Measurements from ENCODE around the gene PFDN6. TPM values are rescaled to one million over a fixed set of nuclear protein-coding genes. Genes with fewer than 3 reads are reported as not detected.
A peak's percentile ranks its signal among the peaks of the same experiment; 100 is the strongest.

The PFDN6 gene
- total RNA-seq, 2 donors from 2014 or later = 92.9 to 103 TPM

DNA sequence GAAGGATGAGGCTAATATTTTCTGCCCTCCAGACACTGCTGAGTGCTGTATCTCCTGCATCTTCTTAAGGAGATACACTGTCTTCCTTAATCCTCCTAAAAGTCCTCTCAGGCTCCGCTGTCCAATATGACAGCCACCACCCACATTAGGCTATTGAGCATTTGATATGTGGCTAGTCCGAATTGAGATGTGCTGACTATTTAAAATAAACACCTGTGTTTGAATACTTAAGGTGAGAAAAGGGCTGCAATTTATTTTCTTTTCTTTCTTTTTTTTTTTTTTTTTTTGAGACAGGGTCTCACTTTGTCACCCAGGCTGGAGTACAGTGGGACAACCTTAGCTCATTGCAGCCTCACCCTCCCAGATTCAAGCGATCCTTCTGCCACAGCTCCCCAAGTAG, 12.5 kb downstream of the PFDN6 start:
- Mint-ChIP-seq H3K27ac (no peak overlapping the region), H3K36me3 (peaks cover 12 to 45% of the 10 kb centered on the region in 2 donors), H3K9me3 (no peaks in the 10 kb centered on the region)
- no peak for DNase-seq (ENCODE audit: low spot score in 2 of 2)
- ATAC-seq = no peak

DNA sequence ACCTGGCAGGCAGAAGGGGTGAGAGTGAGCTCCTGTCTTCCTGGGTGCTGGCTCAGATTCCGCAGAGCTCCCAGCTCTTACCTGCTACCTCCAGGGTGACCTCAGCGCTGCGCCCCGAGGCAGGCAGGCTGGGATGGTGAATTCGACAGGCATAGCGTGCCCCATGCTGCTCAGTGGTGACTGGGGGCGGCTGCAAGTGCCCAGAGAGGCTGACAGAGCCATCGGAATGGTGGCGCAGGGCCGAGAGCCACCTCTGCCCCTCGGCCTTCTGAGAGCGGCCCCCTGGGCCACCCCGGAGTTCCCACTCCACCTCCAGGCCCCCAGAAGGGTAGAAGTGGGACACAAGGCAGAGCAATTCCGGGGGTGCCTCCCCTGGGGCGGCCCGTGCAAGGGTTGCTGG, 14.8 kb downstream of the PFDN6 start:
- Mint-ChIP-seq H3K27ac (no peak overlapping the region), H3K36me3 (peaks cover 7 to 39% of the 10 kb centered on the region in 2 donors), H3K9me3 (no peaks in the 10 kb centered on the region)
- ATAC-seq (no peak), DNase-seq (ENCODE audit: low spot score in 2 of 2) (no peak)

DNA sequence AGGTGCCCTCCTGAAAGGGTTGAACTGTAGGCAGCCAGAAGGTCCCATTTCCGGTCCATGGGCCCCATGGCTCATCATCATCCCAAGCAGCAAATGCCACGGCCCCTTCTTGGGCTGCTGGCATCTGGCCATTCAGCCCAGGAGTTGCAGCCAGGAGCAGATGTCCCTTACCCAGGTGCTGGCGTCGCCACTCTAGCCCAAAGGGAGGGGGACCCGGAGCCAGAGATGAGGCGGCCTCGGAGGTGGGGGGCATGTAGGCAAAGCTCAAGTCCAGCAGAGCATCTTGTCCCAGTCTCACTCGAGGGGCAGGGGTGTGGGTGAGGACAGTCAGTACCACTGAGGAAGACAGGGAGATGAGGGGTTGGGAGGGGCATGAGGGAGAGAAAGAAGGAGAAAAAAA, 15.7 kb downstream of the PFDN6 start:
- H3K9me3 Mint-ChIP-seq = no peaks in the 10 kb centered on the region
- peak overlapping the region in 1 of 2 donors; percentile 23 for H3K27ac Mint-ChIP-seq
- peaks cover 7 to 31% of the 10 kb centered on the region in 2 donors for H3K36me3 Mint-ChIP-seq
- ATAC-seq (no peak), DNase-seq (ENCODE audit: low spot score in 2 of 2) (no peak)

DNA sequence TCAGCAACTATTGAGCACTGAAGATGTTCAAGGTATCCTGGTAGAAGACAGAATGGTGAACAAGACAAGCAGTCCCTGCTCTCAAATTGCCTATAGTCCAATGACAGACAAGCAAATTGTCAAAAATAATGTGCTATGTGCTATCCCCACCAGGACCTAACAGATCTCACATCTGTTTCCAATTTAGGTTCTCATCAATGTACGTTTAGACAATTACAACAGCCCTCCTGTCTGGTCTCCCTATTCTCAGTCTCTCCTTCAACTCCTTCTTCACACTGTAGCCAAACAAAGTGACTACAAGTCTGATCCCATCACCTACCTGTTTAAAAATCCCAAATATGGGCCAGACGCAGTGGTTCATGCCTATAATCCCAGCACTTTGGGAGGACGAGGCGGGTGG, 17.0 kb downstream of the PFDN6 start:
- H3K36me3 Mint-ChIP-seq = peaks cover 7 to 24% of the 10 kb centered on the region in 2 donors
- H3K27ac Mint-ChIP-seq = peak overlapping the region in 1 of 2 donors; percentile 74
- ATAC-seq = no peak
- no peak for DNase-seq (ENCODE audit: low spot score in 2 of 2)
- H3K9me3 Mint-ChIP-seq = no peaks in the 10 kb centered on the region

DNA sequence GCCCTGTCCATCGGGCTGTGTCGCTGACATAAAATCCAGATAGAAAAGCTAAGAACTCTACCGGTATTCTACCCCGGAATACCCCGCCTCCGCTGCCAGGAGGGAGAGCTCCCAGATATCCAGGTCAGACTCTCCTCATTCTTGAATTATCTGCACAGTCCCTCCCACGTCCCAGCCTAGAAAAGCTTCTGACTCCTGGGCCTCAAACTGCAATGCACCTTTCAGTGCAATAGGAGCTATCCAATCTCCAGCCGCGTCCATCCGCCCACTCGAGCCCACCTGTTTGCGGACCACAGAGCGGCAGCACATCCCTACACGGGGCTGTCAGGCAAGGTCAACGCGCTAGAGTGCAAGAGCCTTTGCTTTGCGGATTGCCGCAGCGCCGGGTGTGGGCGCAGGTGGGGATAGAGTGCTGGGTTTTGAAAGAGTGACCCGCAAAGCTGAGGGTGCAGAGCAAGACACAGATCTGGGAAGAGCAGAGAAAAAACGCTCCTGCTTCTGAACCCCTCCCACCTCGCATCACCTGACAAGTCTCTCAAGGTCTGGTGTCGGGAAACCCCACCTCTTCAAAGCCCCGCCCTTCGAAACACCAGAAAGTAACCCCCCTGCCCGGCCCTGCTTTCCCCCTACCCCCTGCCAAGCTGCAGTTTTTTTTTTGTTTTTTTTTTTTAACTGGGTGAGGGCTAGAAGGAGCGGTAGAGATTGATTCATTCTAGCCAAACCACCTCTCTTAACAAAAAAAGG, 23.1 kb downstream of the PFDN6 start:
- DNase-seq (ENCODE audit: low spot score in 2 of 2) (peak; percentile 66 to 80), ATAC-seq (peak; percentile 52)
- Mint-ChIP-seq H3K36me3 (peaks cover 17 to 33% of the 10 kb centered on the region in 2 donors), H3K27ac (peak overlapping the region; percentile 98 to 99), H3K9me3 (no peaks in the 10 kb centered on the region)

DNA sequence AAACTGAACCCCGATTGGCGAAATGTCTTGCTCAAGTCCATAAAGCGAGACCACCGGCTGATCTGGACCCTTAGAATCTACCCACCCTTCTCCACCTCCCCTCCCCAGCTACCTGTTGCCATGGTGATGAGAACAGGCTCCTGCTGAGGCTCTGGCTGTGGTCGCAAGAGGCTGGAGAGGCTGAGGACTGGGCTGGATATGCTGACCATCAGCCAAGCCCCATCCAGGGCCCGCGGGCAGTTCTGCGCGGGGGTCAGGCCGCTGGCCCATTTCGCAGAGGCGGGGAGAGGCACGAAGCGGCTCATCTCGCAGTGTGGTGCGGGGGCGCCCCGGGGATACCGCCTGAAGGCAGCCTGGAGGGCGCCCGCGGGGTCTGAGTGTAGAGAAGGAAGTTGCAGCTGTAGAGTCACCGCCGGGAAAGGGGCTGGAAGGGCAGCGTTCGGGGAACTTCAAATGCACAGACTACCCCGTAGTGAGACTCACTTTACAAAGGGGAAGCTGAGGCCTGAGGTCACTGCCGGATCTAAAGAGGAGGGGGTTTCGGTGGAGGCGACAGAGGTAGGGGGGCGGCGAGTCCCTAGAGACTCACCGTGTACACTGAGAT, 23.8 kb downstream of the PFDN6 start:
- DNase-seq (ENCODE audit: low spot score in 2 of 2) = peak; percentile 51 to 83
- Mint-ChIP-seq H3K36me3 (peaks cover 17 to 36% of the 10 kb centered on the region in 2 donors), H3K9me3 (no peaks in the 10 kb centered on the region), H3K27ac (peak overlapping the region; percentile 98 to 99)
- peak; percentile 5 to 49 for ATAC-seq

DNA sequence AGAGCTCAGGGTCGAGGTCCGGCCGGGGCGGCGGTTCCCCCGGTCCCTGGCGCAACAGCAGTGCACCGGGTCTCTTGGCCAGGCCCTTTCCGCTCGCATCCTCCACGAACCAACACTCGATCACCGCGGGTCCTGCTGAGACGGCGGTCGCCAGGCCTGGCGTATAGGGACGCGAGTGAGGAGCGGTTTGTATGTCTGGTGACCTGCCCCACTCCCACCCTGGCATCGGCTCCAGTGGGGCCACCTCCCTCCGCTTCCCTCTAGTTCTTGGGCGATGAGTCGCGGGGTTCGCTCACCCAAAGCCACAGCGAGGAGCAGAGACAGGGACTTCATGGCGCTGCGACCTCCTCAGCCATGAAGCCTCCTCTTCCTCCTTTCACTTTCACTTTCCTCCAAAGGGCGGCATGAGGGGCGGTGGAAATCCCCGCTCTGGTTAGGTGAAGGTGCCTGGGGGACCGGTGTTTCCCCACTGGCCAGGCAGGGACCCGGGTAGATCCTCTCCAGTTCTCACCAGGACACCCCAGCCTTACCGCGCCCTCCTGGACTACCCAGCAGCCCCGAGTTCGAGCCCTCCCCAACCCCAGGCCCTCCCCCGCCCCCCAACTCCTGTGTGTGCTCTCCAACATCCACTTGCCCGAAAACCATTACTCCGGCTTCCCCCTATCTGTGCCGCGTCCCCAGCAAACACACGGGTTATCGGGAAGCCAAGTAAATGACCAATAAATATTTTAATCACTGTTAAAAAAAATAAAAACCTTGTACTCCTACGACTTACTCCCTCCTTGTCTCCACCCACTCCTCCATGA, 24.5 kb downstream of the PFDN6 start, which contains the start of gene TAPBP:
TSS of gene TAPBP (minus strand) at position 370 of the 806 bp plus-strand sequence. CDS start at position 333, 37 bp downstream.
- no peaks in the 10 kb centered on the region for H3K9me3 Mint-ChIP-seq
- peaks cover 17 to 43% of the 10 kb centered on the region in 2 donors for H3K36me3 Mint-ChIP-seq
- peak within 1 kb of the TSS; percentile 98 to 99 for H3K27ac Mint-ChIP-seq
- peak; percentile 65 for ATAC-seq
- peak; percentile 73 to 93 for DNase-seq (ENCODE audit: low spot score in 2 of 2)

DNA sequence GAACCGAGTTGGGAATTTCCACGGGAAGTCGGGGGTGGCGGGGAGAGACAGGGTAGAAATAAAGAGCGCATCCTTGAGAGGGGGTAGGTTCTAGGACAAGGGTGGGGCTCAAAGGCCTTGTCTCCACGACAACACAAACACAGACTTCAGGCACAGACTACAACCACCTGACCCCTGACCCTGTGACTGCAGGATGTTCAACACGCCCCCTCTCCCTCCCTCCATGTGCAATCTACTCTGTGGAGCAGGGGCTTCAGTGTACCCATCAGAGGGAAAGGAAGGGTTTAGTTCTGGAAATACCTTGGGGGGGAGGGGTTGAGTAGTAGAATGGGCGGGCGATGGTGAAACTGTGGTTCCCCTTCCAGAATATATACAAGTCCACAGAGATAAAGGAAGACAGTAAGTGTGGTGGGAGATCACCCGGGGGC, 25.1 kb downstream of the PFDN6 start:
- Mint-ChIP-seq H3K36me3 (peaks cover 22 to 48% of the 10 kb centered on the region in 2 donors), H3K9me3 (no peaks in the 10 kb centered on the region), H3K27ac (peak overlapping the region; percentile 98 to 99)
- DNase-seq (ENCODE audit: low spot score in 2 of 2) (peak in 1 of 2 donors; percentile 56), ATAC-seq (peak; percentile 21 to 59)

DNA sequence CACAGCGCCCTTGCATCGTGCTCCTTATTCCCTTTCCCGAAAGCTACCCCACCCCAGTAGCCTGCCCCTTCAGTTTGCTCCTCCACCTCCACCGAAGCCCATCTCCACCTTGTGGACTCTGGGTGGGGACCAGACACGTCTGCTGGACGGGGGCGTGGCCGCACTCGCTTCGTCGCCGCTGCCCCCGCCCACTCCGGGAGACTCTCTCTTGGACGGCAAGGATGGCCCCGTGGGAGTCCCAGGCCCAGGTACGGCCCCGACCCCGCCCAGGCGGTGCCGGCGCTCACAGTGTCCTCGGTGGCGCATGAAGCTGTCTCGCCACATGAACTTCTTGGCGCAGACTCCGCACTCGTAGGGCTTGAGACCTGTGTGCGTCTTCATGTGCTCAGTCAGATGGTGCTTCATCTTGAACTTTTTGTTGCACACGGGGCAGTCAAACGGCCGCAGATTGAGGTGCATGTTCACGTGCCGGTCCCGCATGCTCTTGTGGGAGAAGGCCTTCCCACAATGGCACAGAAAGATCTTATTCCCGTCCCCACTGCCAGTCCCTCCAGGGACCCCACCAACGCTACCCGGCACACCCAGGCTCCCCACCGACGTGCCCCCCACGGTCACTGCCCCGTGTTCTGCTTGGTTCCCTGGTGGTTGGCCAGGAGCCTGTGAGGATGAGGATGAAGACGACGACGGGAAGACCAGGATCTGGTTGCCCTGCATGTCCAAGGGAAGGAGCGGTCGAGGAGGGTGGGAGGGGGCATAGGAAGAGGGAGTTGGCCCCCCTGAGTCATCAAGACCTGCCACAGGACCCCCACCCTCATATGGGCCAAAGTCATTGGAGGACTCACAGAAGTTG, 25.8 kb downstream of the PFDN6 start:
- Mint-ChIP-seq H3K27ac (peak overlapping the region; percentile 98 to 99), H3K36me3 (peaks cover 26 to 54% of the 10 kb centered on the region in 2 donors), H3K9me3 (no peaks in the 10 kb centered on the region)
- DNase-seq (ENCODE audit: low spot score in 2 of 2) = no peak
- ATAC-seq = no peak

DNA sequence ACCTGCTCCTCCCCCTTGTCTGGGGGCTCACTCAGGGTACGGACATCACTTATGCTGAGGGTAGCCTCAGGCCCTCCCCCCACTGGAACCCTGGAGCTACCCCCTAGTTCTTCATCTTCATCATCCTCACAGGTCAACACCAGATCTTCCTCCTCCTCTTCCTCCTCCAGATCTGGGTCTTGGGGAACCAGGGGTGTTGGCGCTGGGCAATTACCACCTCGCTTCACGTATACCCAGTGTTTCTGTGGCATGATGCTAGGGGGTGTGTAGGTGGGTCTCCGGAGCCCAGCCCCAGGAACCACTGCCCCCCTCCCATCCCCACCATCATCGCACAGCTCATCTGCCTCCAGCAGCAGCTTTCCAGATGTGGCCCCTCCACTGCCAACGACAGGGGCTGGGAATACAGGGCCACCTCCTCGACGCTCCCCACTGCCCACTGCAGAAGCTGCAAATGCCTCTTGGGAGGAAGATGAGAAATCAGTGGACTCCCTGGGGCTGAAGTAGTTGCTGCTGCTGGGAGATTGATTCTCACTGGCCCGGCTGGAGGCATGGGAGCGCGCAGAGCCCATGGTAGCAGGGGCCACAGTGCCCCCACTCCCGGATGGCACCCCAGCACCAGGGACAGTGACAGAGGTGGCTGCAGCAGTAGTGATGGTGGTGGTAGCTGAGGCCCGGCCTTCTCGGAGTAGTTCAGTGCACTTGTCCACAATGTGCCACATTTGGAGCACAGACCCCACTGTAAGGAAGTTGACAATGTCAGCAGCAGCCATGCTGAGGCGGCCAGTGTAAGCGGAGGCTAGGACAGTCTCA, 26.6 kb downstream of the PFDN6 start:
- Mint-ChIP-seq H3K9me3 (no peaks in the 10 kb centered on the region), H3K27ac (peak overlapping the region; percentile 84 to 98), H3K36me3 (peaks cover 34 to 59% of the 10 kb centered on the region in 2 donors)
- DNase-seq (ENCODE audit: low spot score in 2 of 2) = no peak
- no peak for ATAC-seq

DNA sequence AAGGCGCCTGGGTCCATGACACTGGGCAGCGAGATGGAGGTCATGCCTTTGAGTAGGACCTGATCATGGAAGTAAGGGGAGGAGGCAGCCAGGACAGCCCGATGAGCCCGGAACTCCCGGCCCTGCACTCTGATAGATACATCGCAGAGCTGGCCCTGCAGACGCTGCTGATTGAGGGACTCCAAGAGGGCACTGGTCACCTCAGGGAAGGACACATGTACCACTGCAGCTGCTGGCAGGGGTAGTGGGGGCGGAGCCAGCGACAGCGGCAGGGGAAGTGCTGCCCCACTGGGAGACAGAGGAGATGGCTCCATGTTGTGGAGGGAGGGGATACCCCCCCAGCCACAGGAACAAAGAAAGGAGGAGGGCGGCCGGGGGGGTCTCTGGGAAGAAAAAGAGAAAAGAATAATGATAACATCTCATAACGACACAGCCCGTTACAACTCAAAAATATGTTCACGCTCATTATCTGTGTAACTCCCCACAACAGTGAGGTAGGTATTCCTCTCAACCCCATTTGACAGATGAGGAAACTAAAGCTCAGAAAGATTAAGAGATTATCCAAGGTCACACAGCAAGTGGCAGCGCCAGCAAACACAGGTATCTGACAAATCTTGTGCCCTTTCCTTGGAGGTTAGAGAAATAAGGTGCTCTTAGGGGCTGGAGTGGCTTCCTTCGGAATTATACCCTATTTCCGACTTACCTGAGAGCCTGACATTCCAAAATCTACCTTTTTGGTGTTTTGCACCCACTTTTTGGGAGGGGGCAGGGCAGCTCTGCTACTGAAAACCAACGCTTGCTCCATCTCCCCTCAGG, 27.4 kb downstream of the PFDN6 start:
- Mint-ChIP-seq H3K27ac (peak overlapping the region; percentile 84 to 98), H3K9me3 (no peaks in the 10 kb centered on the region), H3K36me3 (peaks cover 38 to 62% of the 10 kb centered on the region in 2 donors)
- no peak for ATAC-seq
- DNase-seq (ENCODE audit: low spot score in 2 of 2) = no peak

DNA sequence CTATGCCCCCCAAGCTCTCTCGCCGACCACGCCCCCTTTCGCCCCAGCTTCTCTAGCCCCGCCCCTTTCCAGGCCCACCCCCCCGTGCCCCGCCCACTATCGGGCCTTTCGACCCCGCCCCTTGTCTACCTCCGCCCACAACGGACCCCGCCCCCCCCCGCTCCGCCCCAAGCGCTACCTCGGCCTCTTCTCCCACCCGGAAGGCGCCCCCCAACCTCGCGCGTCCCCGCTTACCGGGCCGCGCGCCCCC, 27.9 kb downstream of the PFDN6 start:
- ATAC-seq = no peak
- H3K27ac Mint-ChIP-seq = peak overlapping the region; percentile 74 to 88

DNA sequence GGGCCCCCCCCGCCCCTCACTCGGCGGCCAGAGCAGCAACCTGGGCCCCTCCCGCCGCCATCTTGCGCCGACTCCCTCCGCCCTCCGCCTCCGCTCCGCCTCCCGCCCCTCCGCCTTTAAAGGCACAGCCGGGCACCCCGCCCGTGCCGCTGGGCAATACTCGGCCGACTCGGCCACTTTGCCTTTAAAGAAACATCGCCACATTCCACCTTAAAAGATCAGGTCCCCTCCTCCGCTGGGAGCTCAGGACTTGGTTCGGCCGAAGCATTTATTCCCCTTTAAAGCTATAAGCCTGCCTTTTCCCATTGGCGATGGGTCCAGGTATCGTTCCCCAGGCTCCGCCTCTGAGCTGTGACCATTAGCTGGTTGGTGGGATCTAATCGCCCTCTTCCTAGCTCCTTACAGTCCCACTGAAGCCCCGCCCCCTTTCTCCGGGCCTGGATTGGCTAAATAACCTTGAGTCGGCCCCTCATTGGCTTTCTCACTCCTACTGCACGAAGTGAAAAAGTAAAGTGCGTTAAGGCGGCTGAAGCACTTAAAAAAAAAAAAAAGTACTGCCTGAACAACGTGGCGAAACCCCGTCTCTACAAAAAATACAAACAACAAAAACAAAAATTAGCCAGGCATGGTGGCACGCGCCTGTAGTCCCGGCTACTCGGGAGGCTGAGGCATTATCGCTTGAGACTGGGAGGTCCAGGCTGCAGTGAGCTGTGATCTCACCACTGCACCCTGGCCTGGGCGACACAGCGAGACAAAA, 28.4 kb downstream of the PFDN6 start, which contains the start of gene ZBTB22:
TSS of gene ZBTB22 (minus strand) at position 76 of the 757 bp plus-strand sequence. CDS start 828 bp downstream, outside the sequence.
- H3K27ac Mint-ChIP-seq = peak within 1 kb of the TSS; percentile 98 to 99
- H3K36me3 Mint-ChIP-seq = peaks cover 41 to 62% of the 10 kb centered on the region in 2 donors
- H3K9me3 Mint-ChIP-seq = no peaks in the 10 kb centered on the region
- peak; percentile 59 to 74 for ATAC-seq
- peak; percentile 91 to 95 for DNase-seq (ENCODE audit: low spot score in 2 of 2)

More for the DNA sequence above, 27.9 kb downstream of the PFDN6 start:
- H3K9me3 Mint-ChIP-seq = no peaks in the 10 kb centered on the region
- peak in 1 of 2 donors; percentile 64 for DNase-seq (ENCODE audit: low spot score in 2 of 2)
- peaks cover 41 to 62% of the 10 kb centered on the region in 2 donors for H3K36me3 Mint-ChIP-seq

DNA sequence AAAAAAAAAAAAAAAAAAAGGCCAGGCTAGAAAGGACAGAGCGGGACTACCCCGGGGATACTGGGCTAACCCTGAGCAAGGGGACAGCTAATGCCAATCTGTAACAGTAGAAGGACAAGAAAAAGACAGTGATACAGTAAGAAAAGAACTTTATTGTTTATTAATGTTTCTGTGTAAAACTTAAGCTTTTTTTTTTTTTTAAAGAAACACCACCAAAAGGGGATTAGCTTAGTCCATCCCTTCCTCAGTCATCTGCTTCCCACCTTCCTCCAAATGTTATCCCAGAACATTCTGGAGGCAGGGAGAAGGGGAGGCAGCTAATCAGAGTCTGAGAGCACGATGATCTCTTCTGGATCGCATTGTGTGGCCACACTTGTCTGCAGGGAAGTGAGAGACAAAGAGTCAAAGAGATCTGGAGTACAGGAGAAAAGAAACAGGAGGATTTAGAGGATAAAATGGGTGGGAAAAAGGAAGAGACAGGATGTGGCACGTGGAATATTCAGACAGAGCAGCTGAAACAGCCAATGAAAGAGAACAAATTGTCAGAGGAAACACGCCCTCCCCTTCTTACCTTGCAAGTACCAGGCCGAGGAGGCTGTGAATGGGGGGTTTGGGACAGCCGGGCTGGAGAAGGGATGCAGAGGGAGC, 29.1 kb downstream of the PFDN6 start:
- ATAC-seq = no peak
- Mint-ChIP-seq H3K9me3 (no peaks in the 10 kb centered on the region), H3K36me3 (peaks cover 41 to 57% of the 10 kb centered on the region in 2 donors)

More for the DNA sequence above, 29.1 kb downstream of the PFDN6 start:
- H3K27ac Mint-ChIP-seq = peak overlapping the region; percentile 88 to 99
- no peak for DNase-seq (ENCODE audit: low spot score in 2 of 2)

Data from activated naive CD4-positive, alpha-beta T cell treated with anti-CD3 and anti-CD28 coated beads, Interleukin-2, amount 50 U/mL, for 72 hours (primary cell).